ENCODE data around the gene IRF5.

The IRF5 gene

GRCh38 chr7:128921866-128922440 lies 15.8 kb upstream of the IRF5 start:
- no peak for DNase-seq

- DNase-seq: no peak
Observed at GRCh38 chr7:128922496-128923410, 15.0 kb upstream of the IRF5 start.

DNA sequence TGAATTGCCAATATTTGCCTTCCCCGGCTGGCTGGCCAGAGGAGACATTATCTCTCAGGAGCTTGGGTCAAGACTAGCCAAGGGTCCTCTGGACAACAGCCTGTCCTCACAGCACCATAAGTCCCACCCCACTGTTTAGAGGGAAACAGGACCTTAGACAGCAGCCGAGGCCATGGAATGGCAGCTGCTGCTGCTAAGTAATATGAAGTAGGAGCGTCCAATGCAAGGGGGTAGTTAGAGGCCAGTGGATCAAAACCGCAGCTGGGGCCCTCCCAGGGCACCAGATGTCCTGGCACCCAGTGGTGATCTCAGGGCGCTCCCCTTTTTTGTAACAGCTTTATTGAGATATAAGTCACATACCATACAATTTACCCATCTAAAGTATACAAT lies 14.3 kb upstream of the IRF5 start:
- DNase-seq: no peak

- no peak for DNase-seq
Observed at GRCh38 chr7:128924707-128925588, 12.8 kb upstream of the IRF5 start.

GRCh38 chr7:128928159-128928813 lies 9.4 kb upstream of the IRF5 start:
- no peak for DNase-seq

DNA sequence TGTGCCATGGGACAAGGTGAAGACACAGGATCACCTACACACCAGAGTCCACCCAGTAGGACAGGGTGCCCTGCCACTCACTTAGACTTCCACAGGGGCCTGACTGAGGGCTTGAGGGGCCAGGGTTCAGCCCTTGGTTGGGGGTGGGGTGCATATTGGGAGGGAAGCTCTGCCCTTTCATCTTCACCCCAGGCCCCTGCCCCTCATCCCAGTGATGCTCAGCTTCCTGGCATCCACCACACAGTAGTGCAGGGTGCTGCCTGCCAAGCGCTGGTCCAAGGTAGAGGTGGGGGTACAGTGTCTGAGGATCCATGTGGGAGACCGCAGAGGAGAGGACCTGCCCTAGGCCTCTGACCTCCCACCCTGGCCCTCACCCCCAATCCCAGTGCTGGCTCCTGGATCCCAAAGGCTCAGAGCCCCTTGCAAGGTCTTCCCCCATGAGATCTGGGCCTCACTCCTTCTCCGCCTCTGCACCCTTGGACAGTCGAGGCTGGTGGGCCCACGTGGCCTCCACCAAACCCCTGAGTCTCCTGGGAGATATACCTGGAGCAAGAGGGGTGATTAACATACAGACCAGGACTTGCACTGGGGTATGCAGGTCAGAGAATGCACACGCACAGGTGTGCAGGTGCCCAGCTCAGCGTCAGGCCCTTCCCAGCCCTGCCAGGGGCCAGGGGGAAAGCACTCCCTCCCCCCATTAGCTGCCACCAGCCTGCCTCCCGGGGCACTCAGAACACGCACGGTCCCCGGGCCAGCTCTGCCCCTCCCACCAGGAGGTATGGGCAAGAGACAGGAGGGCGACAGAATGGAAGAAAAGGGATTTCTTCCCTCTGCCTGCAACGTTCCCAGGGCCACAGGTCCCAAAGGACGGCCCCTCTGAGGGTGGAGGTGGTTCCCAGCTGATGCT lies 8.6 kb upstream of the IRF5 start:
- DNase-seq: no peak

DNA sequence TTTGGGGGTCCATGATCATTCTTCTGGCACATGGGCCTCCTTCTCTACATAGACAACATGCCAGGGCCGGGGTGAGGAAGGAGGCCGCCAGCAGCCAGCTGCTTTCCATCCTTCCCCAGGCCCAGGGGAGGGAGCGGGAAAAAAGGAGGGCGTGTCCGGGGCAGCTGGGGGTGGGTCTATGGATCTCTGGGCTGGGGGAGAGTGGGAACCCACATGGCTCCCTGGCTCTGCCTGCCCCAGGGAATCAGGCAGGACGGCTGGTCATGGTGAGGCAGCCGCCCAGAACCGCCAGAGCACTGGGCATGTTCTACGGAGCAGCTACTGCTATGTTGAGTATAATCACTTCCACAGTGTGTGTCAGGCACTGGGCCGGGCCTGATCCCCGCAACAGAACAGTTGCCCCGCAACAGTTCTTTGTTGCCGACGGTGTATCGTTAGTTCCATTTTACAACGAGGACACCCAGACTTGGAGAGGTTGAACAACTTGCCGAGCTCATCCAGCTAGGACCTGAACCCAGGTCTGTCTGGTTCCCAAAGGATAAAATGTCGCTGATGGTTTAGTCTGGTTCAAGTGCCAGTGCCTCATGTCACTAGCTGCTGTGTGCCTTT lies 6.4 kb upstream of the IRF5 start:
- DNase-seq: no peak

DNA sequence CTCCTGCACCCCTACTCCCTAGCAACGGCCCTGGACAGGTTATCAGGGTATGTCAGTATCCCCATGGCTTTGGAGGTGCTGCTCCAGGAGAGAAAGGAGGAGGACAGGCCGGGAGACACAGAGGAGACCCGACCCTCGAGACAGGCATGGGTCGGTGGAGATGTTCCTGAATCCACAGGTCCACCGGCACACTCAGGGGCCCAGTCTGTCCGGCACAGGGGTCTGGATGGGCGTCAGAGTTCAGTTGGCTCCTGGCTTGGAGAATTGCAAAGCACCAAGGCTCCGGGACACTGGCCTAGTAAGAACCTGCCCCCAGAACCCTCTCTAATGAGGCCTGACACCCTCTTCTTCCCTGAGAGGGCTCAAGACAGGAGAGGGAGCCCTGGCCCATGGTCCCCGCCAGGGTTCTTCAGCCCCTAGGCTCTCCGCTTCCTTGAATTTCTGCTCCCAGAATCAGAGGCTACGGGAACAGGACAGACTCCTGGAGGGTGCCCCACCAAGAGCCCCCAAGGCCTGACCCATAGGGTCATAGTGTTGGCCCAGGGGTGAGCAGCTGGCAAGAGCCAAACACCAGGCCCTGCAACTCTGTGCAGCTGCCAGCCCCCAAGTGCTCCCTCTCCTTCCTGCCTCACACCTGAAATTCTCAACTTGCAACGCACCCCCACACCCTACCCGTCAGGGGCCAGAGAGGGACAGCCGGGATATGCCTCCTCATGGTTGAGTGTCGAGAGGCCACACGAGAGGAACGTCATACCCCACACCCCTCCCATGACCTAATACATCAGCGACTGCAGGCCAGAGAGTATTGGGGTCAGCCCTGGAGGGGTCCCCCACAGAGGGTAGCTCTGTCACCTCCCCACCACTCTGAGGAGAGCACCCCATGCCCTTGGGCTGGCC lies 5.5 kb upstream of the IRF5 start:
- no peak for DNase-seq

DNA sequence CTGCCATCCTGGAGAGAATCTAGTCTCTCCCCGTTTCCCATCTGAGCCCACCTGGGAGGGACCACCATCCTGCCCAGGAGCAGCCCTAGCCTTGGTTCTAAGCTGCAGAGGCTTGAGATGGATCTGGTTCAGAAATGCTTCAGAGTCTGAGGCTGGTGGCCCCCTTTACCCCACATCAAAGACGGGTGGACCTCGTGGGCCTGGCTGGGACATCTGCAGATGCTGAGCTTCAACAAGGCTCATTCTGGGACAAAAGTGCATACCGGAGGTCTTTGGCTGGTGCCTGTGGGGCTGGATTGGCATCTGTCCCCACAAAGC lies 4.9 kb upstream of the IRF5 start:
- DNase-seq: no peak

GRCh38 chr7:128933180-128933891 lies 4.4 kb upstream of the IRF5 start:
- DNase-seq: no peak

- DNase-seq: no peak
Observed at GRCh38 chr7:128934361-128935341, 3.1 kb upstream of the IRF5 start.

DNA sequence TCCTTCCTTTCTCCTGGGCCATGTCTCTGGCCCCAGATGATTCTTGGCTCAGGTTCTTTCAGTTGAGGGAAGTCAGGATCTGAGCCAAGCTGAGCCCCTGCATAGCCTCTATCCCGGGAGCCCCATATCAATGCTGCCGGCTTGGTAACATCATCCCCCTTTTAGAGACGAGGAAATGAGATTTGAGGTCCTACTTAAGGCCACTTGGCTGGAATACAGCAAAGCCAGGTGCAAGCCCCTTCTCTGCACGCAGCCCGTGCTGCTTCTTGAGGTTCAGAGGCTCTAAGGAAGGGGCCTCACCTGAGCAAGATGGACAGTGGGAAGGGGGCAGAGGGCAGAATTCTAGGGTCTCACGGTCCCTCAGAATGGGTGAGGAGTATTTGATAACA lies 2.4 kb upstream of the IRF5 start:
- no peak for DNase-seq

DNA sequence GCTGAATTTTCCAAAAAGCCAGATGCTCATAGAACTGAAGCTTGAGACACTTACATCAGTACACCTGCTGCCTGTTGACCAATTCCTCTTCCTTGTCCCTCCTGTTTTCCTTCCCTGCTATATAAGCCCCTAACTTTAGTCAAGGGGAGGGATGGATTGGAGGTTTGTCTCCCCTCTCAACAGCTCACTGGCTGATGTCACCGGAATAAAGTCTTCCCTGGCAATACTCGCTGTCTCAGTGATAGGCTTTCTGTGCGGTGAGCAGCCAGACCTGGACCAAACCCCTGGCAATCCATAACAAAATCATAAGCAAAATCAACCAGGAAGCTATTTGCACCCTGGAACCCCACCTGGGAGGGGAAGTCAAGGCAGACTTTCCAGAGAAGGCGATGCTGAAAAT lies 929 bp upstream of the IRF5 start:
- no peak for DNase-seq

- DNase-seq: no peak
Observed at GRCh38 chr7:128937271-128937646, 468 bp upstream of the IRF5 start.

- DNase-seq: no peak
Observed at GRCh38 chr7:128938544-128939074, 882 bp downstream of the IRF5 start.

GRCh38 chr7:128939075-128939860 lies 1.5 kb downstream of the IRF5 start:
- no peak for DNase-seq

- no peak for DNase-seq
Observed at GRCh38 chr7:128939861-128940410, 2.2 kb downstream of the IRF5 start.
